GM10248 (cell line): Measurements from ENCODE around the gene PARD3B.

Source experiments
- CTCF ChIA-PET: fragments of 300-600 bp; sonication (Branson Sonifier 250); formaldehyde crosslinking; extraction: SDS; loops from one replicate; lab custom pipeline; 2021; ENCODE audit warnings: antibody characterized with exemption; lab: Yijun Ruan, JAX
- POLR2A ChIA-PET: fragments of 350-650 bp; sonication (Branson Sonifier 250); formaldehyde crosslinking; extraction: SDS; loops from one replicate; lab custom pipeline; 2020; ENCODE audit warnings: antibody characterized with exemption; lab: Yijun Ruan, JAX
- DNase-seq: peaks from one replicate; pipeline ENCODE4 v3.0.0; 2012; ENCODE audit errors: extremely low spot score
- TF ChIP-seq, protein P1 (sequence below): IDR thresholded peaks from 2 replicates; pipeline ENCODE4 v1.5.1; 2012; ENCODE audit warnings: mild to moderate bottlenecking, low read depth; ENCODE audit errors: extremely low read depth, missing control alignments, control extremely low read depth

PARD3B gene

DNA sequence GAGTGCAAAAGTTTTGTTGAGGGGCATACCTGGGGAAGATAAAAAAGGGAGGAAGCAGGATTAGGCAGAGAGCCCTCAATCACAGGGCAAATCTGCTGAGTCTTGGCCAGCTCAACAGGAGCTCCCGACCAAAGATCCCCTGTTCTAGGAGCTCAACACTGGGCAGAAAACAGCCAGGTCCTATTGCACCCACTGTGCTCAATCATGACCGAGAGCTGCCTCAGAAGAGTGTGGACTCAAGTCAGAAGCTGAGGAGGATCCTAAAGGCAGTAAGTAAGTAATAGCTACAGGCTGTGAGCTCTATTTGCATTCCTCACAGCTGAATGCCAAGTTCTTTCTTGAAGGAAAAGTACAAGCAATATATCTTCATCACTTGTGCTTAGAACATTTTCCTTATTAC lies 802.6 kb downstream of the PARD3B start:
- POLR2A ChIA-PET, result no interaction called here
- TF ChIP-seq, protein P1, sequence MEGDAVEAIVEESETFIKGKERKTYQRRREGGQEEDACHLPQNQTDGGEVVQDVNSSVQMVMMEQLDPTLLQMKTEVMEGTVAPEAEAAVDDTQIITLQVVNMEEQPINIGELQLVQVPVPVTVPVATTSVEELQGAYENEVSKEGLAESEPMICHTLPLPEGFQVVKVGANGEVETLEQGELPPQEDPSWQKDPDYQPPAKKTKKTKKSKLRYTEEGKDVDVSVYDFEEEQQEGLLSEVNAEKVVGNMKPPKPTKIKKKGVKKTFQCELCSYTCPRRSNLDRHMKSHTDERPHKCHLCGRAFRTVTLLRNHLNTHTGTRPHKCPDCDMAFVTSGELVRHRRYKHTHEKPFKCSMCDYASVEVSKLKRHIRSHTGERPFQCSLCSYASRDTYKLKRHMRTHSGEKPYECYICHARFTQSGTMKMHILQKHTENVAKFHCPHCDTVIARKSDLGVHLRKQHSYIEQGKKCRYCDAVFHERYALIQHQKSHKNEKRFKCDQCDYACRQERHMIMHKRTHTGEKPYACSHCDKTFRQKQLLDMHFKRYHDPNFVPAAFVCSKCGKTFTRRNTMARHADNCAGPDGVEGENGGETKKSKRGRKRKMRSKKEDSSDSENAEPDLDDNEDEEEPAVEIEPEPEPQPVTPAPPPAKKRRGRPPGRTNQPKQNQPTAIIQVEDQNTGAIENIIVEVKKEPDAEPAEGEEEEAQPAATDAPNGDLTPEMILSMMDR, result no peak

DNA sequence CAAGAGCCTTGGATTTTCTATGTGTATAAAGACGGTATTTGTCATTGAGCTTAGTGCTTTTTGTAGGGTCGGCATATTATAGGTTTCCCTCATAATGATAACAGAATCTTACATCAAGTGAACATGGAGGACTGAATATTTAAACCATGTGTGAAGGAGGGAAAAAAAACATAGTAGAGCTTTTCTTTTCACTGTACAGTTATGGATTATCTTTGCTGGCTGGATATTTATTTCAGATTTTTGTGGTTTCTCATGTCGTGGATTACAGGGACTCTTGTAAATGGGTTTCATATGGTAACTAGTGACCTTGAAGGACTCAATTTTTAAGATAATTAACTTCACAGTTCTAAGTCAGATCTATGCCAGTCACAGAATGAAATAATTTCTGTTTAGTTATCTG lies 806.8 kb downstream of the PARD3B start:
- POLR2A ChIA-PET, result no interaction called here
- no peak for DNase-seq
- CTCF ChIA-PET, result interaction anchor here (0.7 to 1.3 kb wide), 4 partner anchors 14 to 38 kb away, joined by 3 to 5 read pairs (median 4); no protein-coding TSS in a partner anchor
- TF ChIP-seq, protein P1, result no peak

More for the DNA sequence above, 802.6 kb downstream of the PARD3B start:
- CTCF ChIA-PET, result interaction anchor here (0.7 to 1.4 kb wide), 5 partner anchors 8 to 45 kb away, joined by 3 to 5 read pairs (median 4); no protein-coding TSS in a partner anchor
- DNase-seq, result no peak

DNA sequence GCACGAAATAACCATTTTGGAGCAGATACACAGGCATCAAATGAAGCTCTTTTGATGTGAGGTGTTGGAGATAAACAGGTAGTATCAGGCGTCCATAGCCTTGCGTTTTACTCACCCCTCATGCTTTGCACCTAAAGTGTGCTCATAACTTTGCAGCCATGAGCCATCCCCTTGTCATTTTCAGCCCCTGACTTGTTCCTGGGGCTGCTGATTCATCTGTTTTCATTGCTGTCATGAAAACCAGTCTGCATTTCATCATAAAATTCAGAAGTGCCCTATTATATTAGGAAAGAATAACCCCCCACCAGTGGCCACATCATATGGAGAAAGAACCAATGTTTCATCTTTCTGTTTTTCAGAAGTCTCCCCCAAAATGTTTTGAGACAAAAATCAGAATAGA lies 807.3 kb downstream of the PARD3B start:
- TF ChIP-seq, protein P1, result no peak
- no peak for DNase-seq
- ChIA-PET CTCF (interaction anchor here (1.1 to 1.3 kb wide), 3 partner anchors 14 to 20 kb away, joined by 4 to 5 read pairs (median 5); no protein-coding TSS in a partner anchor), POLR2A (no interaction called here)

DNA sequence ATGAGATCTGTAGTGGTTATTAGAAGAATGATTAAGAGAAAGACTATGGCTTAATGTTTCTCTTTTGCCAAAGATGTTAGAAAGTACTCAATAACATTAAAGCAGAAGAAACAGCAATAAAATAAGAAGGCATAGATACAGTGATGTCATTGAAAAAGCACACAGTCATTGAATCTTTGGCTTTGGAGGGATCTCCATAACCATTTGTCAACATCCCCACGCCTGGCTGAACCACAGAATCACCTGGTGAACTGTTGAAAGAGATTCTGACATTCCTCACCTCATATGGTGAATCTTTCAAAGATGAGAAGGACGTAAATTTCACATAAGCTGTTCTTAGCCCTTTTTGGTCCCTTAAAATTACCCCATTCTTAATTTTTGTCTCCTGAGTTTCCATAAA lies 812.5 kb downstream of the PARD3B start:
- TF ChIP-seq, protein P1, result no peak
- POLR2A ChIA-PET, result no interaction called here
- CTCF ChIA-PET, result interaction anchor here (1.1 kb wide), 1 partner anchor 10 kb away, joined by 3 read pairs; no protein-coding TSS in a partner anchor
- no peak for DNase-seq

DNA sequence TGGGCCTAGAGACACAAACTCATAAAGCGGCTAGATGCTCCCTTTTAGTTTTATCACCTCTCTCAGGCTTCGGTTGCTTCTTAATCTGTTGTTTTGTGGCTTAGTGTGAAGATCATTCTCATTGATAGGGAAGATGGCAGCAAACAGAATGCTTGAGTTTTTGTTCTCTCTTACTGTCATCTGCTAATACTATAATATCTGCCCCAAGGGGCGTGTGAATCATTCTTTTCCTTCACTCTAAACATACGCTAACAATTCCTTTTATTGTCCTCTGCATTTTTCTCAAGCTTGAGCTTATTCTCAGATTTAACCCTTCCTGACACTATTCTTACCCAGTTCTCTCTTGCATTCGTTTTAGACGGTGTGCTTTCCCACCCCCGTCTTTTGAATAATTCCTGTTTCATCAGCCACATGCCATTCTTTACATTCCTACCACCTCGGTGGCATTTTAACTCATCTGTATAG lies 813.1 kb downstream of the PARD3B start:
- TF ChIP-seq, protein P1, result no peak
- ChIA-PET CTCF (interaction anchor here (1.1 kb wide), 1 partner anchor 11 kb away, joined by 4 read pairs; no protein-coding TSS in a partner anchor), POLR2A (no interaction called here)
- no peak for DNase-seq

DNA sequence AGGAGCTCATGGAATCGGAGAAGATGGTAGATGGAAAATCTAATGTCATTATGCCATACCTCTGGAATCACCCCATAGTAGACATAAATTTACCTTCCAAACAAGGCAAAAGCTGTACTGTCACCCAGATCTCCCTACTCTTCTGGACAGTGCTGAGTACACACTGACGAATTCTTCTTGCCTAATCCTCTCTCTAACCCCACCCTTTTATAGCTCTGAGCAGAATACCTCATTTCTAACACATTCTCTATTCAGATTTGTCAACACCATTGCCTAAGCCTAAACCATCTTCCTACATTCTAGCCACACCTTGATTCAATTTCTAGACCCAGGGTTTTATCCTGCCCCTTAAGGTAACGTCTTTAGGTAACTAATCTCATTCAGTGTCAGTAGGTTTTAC lies 816.0 kb downstream of the PARD3B start:
- TF ChIP-seq, protein P1, result no peak
- POLR2A ChIA-PET, result no interaction called here
- CTCF ChIA-PET, result interaction anchor here (1.3 kb wide), 1 partner anchor 32 kb away, joined by 3 read pairs; no protein-coding TSS in a partner anchor

More for the DNA sequence above, 816.0 kb downstream of the PARD3B start:
- no peak for DNase-seq
